GM21390 (cell line): Measurements from ENCODE around the gene UTS2R.

Experiments
- ATAC-seq: cut with Tn5 transposase; IDR thresholded peaks from one replicate; pipeline ENCODE4 v1.9.1; 2021; ENCODE audit not compliant: unreplicated experiment

UTS2R gene

DNA sequence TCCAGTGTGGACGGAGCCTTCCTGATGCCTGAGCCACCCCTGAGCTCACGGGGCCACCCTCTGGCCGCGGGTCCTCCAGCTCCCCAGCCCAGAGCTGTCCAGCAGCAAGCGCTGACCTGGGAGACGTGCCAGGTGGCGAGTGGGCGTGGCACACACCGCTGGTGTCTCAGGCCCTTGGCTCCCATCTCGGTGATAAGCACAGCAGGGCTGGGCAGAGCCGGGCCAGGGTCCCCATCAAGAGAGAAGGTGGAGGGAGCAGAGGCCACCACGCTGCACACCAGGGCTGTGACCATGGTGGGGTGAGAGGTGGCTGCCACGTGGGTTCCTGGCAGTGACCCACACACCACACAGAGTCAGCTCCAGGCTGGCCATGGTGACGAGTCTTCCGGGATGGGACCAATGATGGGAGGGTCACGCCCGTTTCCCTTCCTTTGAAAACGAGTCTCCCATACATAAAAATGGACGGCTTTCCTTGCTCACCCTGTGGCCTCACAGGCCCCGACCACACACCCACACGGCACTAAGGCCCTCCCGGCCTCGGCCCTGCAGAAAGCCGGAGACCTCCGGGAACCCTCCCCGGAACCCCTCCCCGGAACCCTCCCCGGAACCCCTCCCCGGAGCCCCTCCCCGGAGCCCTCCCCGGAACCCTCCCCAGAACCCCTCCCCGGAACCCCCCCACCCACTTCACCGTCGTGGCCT lies 16.8 kb downstream of the UTS2R start:
- no peak for ATAC-seq

DNA sequence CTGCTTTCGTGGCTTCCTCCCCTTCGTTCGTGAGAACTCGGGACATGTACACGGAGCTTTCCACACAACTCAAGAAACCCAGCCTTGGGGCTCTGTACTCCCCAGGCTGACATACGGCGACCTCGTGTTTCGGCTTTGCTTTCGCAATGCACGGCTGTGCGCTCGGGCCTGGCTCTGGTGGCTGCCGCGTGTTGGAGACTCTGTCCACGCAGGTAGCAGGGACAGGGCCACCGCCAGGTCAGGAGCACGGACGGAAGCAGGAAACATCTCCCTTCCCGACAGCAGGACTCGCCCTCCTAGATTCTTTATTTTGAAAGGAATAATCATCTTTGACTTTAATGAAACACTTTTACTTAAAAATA lies 17.3 kb downstream of the UTS2R start:
- no peak for ATAC-seq

DNA sequence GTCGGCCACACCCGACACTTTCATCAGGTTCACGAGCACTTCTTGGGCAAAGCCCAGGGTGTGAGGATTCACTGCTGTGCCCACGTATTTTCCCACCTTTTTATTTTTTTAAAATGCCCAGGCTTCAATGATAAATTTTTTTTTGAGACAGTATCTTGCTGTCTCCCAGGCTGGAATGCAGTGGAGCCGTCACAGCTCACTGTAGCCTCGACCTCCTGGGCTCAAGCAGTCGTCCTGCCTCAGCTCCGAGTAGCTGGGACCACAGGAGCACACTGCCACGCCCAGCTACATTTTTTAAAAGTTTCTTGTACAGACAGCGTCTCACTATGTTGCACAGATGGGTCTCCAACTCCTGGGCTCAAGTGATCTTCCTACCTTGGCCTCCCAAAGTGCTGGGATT lies 17.8 kb downstream of the UTS2R start:
- ATAC-seq, result no peak

DNA sequence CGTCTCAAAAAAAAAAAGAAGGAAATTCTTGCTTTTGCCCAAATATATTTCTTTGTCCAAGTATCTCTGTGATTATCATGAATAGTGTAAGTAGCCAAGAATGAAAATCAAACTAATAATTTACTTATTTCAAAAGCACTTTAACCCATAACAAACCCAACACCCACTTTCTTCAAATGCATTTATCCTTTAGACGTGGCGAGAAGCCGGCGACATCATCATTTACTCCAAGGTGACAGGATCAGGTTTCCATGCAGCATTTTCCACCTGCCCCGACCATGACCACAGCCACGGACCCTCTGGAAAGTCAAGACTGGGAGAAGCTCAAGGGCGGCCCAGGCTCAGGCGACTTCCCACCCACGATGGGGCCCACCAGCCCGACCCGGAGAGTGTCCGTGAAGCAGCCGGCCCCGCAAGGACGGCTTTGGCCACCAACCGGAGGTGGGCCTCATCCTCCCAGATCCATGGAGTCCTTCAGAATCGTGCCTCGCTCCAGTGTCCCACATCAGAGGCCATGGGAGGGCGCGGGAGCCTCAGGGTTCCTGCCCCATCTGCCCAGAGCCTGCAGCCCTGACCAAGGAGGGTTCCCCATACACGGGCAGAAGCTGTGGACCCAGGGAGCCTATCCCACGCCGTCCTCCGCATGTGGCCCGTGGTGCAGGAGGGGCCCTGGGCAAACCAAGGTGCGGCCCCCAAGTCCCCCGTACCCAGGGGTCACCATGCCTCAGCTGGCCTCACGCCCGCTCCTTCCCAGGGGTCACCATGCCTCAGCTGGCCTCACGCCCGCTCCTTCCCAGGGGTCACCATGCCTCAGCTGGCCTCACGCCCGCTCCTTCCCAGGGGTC lies 18.7 kb downstream of the UTS2R start:
- ATAC-seq, result no peak

DNA sequence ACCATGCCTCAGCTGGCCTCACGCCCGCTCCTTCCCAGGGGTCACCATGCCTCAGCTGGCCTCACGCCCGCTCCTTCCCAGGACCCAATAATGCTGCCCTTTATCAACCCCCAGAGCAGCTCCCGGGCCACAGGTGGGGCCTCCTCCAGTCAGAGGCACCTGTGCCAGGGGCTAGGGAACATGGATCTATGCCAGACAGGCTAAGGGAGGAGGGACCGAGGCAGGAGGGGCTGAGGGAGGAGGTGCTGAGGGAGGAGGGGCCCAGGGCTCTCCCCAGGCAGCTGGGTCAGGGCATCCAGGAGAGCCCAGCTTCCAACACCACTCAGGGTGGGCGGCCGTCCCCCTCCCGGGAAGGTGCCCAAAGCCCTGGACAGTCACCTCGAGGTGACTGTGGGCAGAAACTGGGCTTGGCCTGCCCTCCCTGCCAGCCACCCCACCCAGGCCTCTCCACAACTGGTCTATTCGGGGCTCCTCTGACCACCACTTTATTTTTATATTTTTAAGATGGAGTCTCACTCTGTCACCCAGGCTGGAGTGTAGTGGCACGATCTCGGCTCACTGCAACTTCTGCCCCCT lies 19.4 kb downstream of the UTS2R start:
- ATAC-seq, result no peak

DNA sequence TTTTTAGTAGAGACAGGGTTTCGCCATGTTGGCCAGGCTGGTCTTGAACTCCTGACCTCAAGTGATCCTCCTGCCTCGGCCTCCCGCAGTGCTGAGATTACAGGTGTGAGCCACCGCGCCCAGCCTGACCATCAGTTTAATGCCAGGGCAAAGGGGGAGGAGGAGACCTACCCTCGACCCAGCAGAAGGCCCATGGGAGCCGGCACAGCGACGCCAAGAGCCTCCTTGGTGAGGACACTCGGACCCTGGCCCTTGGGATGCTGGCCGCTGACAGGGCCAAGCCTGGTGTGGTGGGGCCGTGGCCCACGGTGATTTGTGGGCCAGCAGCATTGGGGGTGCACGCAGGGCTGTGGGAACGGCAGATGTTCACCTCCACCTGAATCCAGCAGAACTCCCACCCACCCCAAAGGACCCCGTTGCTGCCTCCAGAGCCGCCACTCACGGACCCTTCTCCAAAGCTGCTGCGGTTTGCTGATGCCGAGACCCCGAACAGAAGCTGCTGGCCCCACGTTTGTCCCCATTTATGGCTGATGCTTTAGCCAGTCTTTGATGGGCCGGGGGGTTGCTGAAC lies 20.0 kb downstream of the UTS2R start:
- ATAC-seq, result no peak

DNA sequence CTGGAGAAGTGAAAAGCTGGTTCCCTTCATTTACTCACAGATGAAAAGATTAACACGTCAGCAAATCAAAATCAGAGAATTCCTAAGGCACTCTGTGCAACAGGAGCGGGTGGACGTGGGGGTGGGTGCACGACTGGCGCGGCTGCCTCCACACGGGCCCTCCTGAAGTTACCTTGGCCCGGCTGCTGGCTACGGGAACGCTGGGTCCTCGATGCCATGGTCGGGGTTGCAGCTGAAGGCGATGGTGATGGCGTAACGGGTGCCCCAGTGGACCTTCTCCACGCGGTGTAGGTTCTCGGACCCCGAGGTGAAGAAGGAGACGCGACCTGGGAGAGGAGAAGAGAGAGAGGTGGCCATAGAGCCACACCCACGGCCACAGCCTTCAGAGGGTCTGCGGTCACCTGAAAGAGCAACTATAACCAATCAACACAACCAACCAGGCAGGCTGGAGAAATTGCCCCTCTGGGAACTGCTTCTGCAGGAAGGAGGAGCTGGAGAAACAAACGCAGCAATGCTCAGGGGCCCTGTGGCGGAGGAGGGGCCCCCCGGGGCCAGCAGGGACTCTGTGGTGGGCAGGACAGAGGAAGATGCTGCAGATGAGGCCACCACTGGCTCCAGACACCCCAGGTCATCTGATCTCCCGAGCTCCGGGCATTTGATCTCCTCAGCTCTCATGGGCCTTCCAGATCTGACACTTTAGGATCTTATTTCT lies 20.8 kb downstream of the UTS2R start:
- ATAC-seq, result no peak

DNA sequence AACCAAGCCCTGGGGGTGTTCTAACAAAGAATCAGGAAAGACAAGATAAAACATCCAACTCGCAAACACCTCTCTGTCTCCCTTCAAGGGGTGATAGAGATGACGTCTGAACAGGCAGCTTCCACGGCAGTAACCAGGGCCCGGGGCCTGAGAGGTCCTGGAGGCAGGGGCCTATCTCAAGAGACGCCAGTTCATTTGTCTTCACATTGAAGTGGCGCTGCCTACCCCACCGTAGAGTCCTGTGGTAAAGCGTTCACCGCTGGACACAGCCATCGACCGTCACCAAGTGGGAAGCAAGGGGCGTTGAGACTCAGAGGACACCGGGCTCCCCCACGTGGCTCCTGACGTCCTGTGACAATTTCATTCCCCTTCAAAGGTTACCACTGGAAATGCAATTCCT lies 21.4 kb downstream of the UTS2R start:
- no peak for ATAC-seq

DNA sequence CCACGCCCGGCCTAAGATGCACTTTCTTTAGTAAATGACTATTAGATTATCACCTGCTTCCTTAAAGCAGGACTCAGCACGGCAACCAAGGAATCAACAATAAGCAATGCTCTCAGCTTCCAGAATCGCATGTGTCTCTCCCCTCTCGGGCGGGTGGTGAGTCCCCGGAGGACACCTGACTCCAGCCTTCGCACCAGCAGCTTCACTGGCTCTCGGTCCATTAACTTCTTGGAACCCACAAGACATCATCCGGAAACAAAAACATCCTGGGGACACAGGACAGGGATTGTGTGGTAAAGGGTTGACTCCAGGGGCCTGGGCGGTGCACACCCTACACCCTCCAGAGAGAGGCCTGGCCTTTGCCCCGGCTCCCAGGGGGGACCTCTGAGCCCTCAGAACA lies 22.7 kb downstream of the UTS2R start:
- ATAC-seq, result no peak

DNA sequence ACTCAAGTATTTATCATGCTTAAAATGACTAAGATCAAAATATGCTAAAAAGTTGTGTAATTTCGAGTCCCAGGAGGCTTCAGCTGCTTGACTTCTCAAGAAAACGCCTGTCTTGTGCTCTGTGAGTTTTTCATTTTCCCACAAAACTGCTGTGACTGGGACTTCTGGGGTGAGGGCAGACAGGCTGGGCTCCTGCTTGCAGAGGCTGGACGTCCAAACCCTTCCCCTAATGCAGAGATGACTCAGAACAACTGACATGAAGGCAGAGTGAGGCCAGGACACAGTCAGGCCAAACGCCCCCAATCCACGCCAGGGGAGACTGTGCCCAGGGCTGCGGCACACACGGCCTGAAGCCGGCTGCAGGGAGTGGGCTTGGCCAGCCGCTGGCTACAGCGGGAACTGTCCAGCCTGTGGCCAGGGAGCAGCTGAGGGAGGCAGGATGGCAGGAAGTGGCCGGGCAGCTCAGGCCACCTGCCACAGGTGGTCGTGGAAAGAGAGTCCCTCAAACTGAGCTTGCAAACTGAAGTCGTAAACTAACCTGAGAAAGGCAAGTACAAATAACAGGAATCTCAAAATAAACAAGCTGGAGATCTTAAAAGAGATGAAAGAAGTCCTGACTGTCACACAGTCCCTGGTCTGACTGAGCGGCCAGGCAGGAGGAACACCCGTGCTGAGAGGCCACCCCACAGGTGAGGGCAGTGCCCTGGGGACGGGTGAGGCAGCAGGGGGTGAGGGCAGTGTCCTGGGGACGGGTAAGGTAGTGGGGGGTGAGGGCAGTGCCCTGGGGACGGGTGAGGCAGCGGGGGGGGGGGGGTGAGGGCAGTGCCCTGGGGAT lies 25.3 kb downstream of the UTS2R start:
- no peak for ATAC-seq

DNA sequence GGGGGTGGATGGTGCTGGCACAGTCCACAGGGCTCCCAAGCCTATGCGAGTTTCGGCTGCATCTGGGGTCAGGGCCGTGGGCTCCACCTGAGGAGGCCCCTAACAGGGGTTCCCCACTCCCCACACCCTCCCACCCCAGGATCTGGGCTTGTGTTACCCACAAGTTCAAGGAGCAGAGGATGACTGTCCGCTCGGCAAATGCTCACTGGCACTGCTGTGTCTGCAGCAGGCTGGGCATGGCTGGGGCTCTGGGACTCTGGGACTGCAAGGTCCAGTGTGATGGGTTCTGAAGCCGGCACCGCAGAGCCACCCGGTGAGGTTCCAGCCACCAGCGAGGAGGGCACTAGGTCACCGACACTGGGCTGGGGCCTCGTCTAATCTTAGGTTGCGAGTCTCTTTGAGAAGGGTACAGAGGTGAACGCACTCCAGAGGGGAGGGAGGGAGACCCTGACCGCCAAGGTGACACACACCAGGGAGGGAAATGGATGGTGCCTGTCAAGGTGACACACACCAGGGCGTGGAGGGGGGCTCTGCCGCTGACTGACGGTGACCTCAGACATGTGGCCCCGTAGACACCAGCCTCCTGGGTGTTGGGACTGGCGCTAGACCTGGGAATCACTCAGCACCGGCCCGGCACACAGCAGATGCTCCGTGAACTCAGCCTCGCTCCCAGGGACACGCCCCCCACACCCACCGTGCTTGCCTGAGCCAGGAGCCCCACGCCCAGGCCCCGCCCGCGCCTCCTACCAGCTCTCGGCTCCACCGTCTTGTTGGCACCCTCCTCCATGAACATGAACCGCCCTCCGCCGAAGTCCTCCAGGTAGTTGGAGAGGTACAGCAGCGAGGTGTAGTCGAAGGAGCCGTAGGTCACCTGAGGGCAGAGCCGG lies 26.1 kb downstream of the UTS2R start:
- no peak for ATAC-seq

DNA sequence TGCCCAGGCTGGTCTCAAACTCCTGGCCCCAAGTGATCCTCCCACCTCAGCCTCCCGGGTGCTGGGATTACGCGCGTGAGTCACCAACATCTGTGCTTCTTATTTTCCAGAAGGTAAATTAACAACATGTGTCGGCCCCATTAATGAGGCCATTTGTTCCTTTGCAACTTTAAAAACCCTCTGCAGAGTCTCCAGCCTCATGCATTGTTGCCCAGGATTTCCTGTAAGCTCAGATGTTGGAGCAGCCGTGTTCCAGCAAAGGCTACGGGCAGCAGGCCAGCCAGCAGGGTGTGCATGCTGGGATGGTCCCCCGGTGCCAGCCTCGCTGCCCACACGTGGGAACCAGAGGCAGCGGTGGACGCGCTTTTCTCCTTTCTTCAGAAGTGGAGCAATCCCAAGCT lies 27.5 kb downstream of the UTS2R start:
- ATAC-seq, result no peak

DNA sequence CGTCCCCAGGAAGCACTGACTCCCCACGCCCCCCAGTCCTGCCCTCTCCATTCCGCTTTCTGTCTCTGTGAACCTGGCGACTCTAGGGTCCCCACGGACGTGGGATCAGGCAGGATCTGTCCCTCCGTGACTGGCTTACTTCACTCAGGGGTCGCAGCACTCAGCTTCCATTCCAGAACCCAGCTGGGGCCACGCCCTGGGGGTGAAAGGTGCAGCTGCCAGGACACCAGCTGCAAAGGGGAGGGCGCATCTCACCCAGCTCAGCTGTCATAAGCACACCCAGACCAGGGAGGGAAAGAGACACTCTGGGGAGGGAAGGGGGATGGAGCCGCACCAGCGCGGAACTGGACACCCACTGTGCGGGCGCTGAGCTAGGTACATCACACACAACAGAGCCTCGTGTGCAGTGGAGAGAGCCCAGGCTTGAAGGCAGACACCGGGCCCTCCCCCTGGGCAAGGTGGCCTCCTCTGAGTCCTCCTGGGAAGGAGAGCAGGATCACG lies 28.1 kb downstream of the UTS2R start:
- ATAC-seq, result no peak

DNA sequence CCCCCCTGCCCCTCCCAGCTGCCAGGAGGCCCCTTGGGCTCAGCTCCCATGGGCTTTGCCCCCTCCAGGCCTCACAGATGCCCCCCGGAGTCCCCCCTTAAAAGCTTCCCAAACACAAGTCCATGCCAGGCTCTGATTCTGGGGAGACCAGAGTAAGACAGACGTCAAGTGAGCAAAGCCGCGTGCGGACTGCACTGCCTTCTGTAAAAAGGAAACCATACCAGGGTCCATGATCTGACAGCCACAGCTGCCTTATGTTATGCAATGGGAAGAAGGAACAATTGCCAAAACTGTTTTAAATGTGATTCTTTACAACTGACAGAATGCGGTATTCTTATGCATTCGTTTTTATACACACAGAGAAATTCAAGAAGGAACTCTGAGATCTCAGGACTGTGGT lies 28.6 kb downstream of the UTS2R start:
- ATAC-seq, result no peak

DNA sequence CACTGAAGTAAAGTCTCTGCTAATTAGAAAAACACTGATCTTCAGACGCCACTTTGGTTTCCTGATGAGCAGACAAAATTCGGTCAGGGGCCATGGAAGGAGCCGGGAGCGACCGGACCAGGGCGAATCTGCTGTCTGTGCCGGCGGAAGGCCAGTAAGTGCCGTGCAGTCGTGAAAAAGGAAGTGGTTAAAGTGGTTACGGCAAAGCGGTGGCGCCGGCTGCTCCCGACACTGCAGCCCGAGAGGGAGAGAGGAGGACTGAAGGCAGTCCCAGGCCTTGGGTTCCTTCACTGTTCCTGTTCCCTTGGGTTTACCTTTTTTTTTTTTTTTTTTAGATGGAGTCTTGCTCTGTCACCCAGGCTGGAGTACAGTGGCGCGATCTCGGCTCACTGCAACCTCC lies 29.3 kb downstream of the UTS2R start:
- ATAC-seq, result peak; percentile 46

DNA sequence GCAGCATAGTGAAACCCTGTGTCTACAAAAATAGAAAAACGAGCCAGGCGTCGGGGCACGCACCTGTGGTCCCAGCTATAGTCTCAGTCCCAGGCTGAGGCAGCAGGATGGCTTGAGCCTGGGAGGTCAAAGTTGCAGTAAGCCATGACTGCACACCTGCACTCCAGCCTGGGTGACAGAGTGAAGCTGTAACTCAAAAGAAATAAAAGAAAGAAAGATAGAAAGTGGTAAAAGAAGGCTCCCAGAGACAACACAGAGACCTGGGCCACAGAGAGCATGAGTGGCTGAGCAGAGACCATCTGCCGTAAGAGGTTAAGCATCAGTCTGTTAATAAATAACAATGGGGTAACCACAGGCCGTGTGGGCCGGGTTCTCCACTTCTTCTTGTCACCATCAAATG lies 31.3 kb downstream of the UTS2R start:
- peak; percentile 65 for ATAC-seq

DNA sequence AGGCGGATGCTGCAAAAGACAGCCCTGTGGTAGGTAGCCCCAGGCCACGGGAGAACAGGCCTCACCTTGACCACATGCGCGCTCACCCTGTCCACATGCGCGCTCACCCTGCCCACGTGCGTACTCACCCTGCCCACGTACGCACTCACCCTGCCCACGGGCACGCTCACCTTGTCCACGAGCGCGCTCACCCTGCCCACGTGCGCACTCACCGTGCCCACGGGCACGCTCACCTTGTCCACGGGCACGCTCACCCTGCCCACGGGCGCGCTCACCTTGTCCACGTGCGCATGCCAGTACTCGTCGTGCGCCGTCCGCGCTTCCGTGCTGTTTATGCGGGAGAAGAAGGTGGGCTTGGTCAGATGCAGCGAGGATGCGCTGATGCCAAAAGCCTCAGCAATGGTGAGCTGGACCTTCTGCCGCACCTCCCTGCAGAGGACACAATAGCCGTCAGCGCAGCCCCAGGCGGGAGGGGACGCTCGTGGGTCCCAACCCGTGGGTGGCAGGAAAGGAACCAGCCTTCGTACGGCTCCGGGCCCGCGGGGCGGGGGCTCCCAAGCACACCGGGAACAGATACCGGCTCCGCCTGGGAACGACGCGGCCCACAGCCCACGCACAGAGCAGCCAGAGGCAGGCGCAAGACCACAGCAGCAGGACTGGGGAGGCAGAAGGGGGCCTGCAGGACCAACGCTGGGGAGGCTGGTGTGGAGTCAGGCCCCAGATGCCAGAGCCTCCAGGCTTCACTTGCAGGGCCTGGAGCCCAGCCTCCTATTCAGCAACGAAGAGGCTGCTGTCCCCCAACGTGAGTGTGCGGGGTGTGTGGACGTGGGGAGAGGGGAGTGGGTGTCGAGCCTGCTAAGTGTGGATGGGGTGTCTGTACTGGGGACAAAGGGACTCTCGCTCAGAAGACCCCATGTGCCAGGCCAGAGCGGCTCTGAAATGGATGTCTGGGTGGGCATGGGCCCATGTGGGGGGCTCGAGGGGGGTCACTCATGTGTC lies 32.4 kb downstream of the UTS2R start:
- ATAC-seq, result no peak

DNA sequence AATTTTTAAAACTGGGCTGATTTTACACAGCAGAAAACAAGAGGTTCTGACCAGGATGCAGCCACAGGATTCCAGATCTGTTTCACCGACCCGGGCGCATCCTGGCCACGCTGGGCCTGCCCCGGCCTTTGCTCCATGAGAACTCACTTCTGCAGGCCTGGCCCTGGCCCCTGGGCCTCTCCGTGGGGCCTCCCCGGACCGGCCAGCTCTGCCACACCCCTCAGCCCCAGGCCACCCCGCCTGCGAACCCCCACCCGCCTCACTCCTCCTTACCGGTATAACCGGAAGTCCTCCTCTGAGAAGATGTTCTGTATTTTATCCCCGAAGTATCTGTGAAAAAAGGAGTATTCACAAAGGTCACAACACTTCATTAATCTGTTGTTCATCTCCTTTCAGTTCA lies 33.5 kb downstream of the UTS2R start:
- ATAC-seq, result no peak
